Ectodermal cell (in vitro differentiated cells): ENCODE results near the gene SLC16A4.

Source experiments
- H3K27ac ChIP-seq: 2 replicates; pipeline ENCODE4 v1.7.0; 2013; ENCODE audit warnings: mild to moderate bottlenecking, low read depth, low read length; ENCODE audit not compliant: insufficient read depth, poor library complexity, severe bottlenecking
- H3K27me3 ChIP-seq: 2 replicates; pipeline ENCODE4 v1.7.0; 2013; ENCODE audit warnings: mild to moderate bottlenecking, low read length; ENCODE audit not compliant: insufficient read depth, control insufficient read depth, poor library complexity, severe bottlenecking
- H3K36me3 ChIP-seq: one replicate; pipeline ENCODE4 v1.7.0; 2013; ENCODE audit warnings: low read length; ENCODE audit not compliant: control insufficient read depth, insufficient read depth
- H3K4me1 ChIP-seq: one replicate; pipeline ENCODE4 v1.7.0; 2013; ENCODE audit warnings: low read length; ENCODE audit not compliant: control insufficient read depth, insufficient read depth
- H3K4me3 ChIP-seq: 2 replicates; pipeline ENCODE4 v1.7.0; 2013; ENCODE audit warnings: low read depth, low read length, control low read depth; ENCODE audit not compliant: insufficient read depth
- H3K9me3 ChIP-seq: 2 replicates; pipeline ENCODE4 v1.7.0; 2013; ENCODE audit warnings: mild to moderate bottlenecking, low read length, moderate library complexity; ENCODE audit not compliant: control insufficient read depth
- WGBS, 2 experiments: methylation state at CpG; one replicate each; pipeline ENCODE4 v1.1.7; 2013; ENCODE audit warnings: missing lambda C conversion rate in 2 of 2; 5-methylcytosine and 5-hydroxymethylcytosine counted together

Gene SLC16A4

DNA sequence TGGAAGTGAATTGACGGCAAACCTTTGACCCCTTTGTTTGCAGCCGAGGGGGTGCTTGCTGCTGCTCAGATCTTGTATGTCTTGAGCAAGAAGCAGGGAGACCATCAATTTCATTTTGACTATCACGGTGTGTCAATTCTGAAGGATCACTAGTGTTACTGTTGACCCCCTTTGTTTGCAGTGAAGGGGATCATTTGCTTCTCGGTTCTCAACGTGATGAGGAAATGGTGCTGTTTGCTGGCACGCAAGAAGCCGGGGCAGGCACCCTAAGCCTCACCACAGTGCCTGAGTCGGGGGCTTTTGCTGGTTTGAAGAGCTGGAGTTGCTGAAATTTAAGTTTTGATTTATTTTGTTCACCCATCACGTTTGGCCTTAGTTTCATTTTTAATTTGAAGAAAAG, 44.1 kb downstream of the SLC16A4 start:
- Histone ChIP-seq H3K36me3 (peaks cover 8% of the 10 kb centered on the region), H3K9me3 (no peaks in the 10 kb centered on the region), H3K27ac (no peak overlapping the region), H3K4me3 (no peak overlapping the region), H3K4me1 (peaks cover 30% of the 10 kb centered on the region), H3K27me3 (no peaks in the 10 kb centered on the region)
- 36 to 50% methylated on average over 9 of the region's 9 CpGs for WGBS, 2 experiments

- Histone ChIP-seq H3K4me3 (no peak overlapping the region), H3K27ac (no peak overlapping the region), H3K36me3 (peaks cover 19% of the 10 kb centered on the region), H3K27me3 (no peaks in the 10 kb centered on the region), H3K4me1 (peaks cover 42% of the 10 kb centered on the region), H3K9me3 (no peaks in the 10 kb centered on the region)
- WGBS, 2 experiments: 91 to 94% methylated on average over 2 to 3 of the region's 3 CpGs
Observed at GRCh38 chr1:110345480-110345879, 45.3 kb downstream of the SLC16A4 start.

GRCh38 chr1:110344152-110344551, 46.7 kb downstream of the SLC16A4 start:
- 90 to 94% methylated on average over 2 to 3 of the region's 3 CpGs for WGBS, 2 experiments
- Histone ChIP-seq H3K9me3 (no peaks in the 10 kb centered on the region), H3K36me3 (peaks cover 19% of the 10 kb centered on the region), H3K4me1 (peaks cover 44% of the 10 kb centered on the region), H3K27ac (no peak overlapping the region), H3K4me3 (no peak overlapping the region), H3K27me3 (no peaks in the 10 kb centered on the region)

DNA sequence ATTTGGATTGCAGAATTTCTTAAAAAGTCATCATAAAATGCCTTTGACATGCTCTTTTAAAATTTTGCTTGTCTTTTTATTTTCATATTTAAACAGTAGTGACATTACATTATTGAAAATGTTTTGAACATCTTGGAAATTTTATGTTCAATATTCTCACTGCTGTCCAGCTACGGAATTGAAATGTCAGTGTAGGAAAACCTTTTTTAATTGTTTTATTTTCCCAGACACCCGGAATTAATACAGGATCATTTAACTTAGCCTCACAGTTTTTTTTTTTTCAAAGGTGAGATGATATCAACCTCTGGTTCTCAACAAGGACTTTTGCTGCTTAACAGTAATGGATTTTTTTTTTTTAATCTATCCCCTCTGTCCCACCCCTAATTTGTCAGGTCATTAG, 47.6 kb downstream of the SLC16A4 start:
- H3K4me3 ChIP-seq: no peak overlapping the region

DNA sequence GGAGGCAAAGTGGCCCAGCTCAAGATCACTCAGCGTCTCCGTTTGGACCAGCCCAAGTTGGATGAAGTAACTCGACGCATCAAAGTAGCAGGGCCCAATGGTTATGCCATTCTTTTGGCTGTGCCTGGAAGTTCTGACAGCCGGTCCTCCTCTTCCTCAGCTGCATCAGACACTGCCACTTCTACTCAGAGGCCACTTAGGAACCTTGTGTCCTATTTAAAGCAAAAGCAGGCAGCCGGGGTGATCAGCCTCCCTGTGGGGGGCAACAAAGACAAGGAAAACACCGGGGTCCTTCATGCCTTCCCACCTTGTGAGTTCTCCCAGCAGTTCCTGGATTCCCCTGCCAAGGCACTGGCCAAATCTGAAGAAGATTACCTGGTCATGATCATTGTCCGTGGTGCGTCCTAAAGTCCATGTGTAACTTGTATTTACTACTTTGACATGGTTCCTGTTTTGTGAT, 48.9 kb downstream of the SLC16A4 start:
- Histone ChIP-seq H3K9me3 (no peaks in the 10 kb centered on the region), H3K27ac (no peak overlapping the region), H3K4me1 (peaks cover 30% of the 10 kb centered on the region), H3K36me3 (peaks cover 19% of the 10 kb centered on the region), H3K27me3 (no peaks in the 10 kb centered on the region), H3K4me3 (peak overlapping the region; percentile 3)
- WGBS, 2 experiments: 61 to 66% methylated on average over 9 of the region's 9 CpGs

More for the DNA sequence above, 47.6 kb downstream of the SLC16A4 start:
- no peaks in the 10 kb centered on the region for H3K9me3 ChIP-seq
- peaks cover 19% of the 10 kb centered on the region for H3K36me3 ChIP-seq
- no peak overlapping the region for H3K27ac ChIP-seq
- WGBS, 2 experiments: 91 to 100% methylated on average over 1 to 2 of the region's 2 CpGs
- peaks cover 39% of the 10 kb centered on the region for H3K4me1 ChIP-seq
- H3K27me3 ChIP-seq: no peaks in the 10 kb centered on the region

- peaks cover 19% of the 10 kb centered on the region for H3K36me3 ChIP-seq
- peaks cover 27% of the 10 kb centered on the region for H3K4me1 ChIP-seq
- no peaks in the 10 kb centered on the region for H3K9me3 ChIP-seq
- H3K27ac ChIP-seq: no peak overlapping the region
- H3K27me3 ChIP-seq: no peaks in the 10 kb centered on the region
- peak overlapping the region; percentile 89 for H3K4me3 ChIP-seq
- WGBS, 2 experiments: 94% methylated on average over 27 of the region's 27 CpGs
Observed at GRCh38 chr1:110341146-110341871, 49.5 kb downstream of the SLC16A4 start.

DNA sequence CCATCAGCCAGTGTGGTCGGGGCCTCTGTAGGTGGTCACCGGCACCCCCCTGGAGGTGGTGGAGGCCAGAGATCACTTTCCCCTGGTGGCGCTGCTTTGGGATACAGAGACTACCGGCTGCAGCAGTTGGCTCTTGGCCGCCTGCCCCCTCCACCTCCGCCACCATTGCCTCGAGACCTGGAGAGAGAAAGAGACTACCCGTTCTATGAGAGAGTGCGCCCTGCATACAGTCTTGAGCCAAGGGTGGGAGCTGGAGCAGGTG, 50.7 kb downstream of the SLC16A4 start:
- Histone ChIP-seq H3K9me3 (no peaks in the 10 kb centered on the region), H3K4me3 (peak overlapping the region; percentile 89), H3K27me3 (no peaks in the 10 kb centered on the region), H3K4me1 (peaks cover 18% of the 10 kb centered on the region), H3K27ac (no peak overlapping the region), H3K36me3 (peaks cover 16% of the 10 kb centered on the region)
- WGBS, 2 experiments: 7 to 8% methylated on average over 9 of the region's 9 CpGs

GRCh38 chr1:110339407-110340206, 51.2 kb downstream of the SLC16A4 start:
- peaks cover 13% of the 10 kb centered on the region for H3K36me3 ChIP-seq
- 0 to 1% methylated on average over 77 of the region's 77 CpGs for whole genome bisulfite sequencing, 2 experiments
- peak overlapping the region; percentile 89 for H3K4me3 ChIP-seq
- H3K27me3 ChIP-seq: no peaks in the 10 kb centered on the region
- H3K9me3 ChIP-seq: no peaks in the 10 kb centered on the region
- peak overlapping the region; percentile 71 for H3K27ac ChIP-seq
- H3K4me1 ChIP-seq: peaks cover 17% of the 10 kb centered on the region

- Histone ChIP-seq H3K9me3 (no peaks in the 10 kb centered on the region), H3K4me3 (peak within 1 kb of the TSS; percentile 89), H3K36me3 (peaks cover 13% of the 10 kb centered on the region), H3K27me3 (no peaks in the 10 kb centered on the region), H3K27ac (peak within 1 kb of the TSS; percentile 94), H3K4me1 (peaks cover 17% of the 10 kb centered on the region)
- 0 to 1% methylated on average over 25 of the region's 25 CpGs for WGBS, 2 experiments
Observed at GRCh38 chr1:110338886-110339406, 51.9 kb downstream of the SLC16A4 start, which contains the start of gene RBM15. Gene RBM15 (plus strand): TSS chr1:110339377. CDS start chr1:110339406, 29 bp downstream.

DNA sequence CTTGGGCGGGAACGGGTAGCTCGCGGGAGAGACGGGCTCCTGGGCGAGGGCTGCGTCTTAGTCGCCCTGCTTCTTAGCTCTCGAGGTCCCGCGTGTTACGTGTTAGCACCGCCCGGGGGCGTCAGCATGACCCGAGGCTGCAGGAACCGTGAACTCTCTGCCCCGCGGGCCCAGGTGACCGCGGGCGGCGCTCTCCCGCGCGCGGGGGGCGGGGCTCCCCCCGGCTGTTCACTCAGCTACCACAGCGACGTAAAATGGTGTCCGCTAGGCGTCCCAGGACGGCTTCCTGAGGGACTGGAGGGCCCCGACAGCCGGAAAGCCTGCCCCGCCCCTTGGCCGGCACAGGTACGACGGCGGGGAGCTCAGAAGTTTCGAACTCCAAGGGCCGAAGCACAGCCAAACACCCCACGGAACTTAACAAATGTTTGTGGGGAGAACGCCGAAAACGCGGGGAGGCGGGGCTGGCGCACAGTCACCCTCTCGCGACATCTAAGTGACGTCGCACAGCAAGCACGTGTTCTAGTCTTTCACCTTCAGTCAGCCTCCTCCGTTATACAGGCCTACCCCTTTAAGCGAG, 52.4 kb downstream of the SLC16A4 start:
- Histone ChIP-seq H3K4me1 (peaks cover 17% of the 10 kb centered on the region), H3K27ac (peak overlapping the region; percentile 94), H3K4me3 (peak overlapping the region; percentile 89), H3K27me3 (no peaks in the 10 kb centered on the region), H3K36me3 (peaks cover 13% of the 10 kb centered on the region), H3K9me3 (no peaks in the 10 kb centered on the region)
- 0% methylated on average over 56 to 57 of the region's 57 CpGs for WGBS, 2 experiments
